ENCODE data around the gene TNFRSF25.

The TNFRSF25 gene

DNA sequence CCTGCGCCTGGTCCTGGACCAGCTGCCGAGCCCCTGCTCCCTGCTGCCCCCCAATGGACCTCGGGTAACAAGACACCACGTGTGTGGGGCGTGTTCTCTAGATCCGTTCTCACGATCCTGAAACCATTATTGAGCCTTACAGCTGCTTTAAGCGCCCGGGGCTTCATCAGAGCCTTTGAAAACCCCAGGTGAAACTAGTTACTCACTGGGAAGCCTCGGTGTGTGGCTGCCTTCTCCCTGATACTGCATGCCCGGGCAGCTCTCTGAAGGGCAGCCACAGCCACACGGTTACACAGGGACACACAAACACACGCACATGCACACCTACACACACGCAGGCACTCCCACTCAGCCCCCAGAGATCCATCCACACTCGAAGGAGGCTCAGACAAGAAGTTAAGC, 51.5 kb downstream of the TNFRSF25 start:
- peak in 1 of 2 experiments; percentile 76 for DNase-seq (ENCODE audit: low read depth in 1 of 2, low spot score in 1 of 2)
- TF ChIP-seq JUND (IDR thresholded peaks at IDR 0.05; ENCODE audit: low read depth): no peak
- in situ Hi-C loops (cut with HindIII; ENCODE audit: low pct_unique_long_range_greater_than_20kb, low sequenced_read_pairs): no loop called here

DNA sequence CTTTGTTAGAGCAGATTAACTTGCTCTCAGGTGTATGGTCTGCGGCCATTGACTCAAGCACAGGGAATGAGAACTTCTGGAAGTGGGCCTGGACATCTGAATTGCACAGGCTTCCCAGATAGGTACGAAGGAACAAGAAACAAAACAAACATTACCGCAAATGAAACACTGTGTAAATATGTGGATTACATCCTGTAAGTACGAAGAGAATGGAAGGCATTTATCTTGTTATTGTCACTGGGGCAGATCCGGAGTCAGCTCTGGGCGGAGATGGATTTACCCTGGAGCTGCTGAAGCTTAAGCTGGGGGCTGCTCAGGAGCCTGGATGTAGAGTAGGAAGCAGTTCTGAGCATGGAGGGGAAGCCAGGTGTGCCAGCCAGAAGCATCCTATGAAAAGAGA, 53.1 kb downstream of the TNFRSF25 start:
- DNase-seq (ENCODE audit: low read depth in 1 of 2, low spot score in 1 of 2): no peak
- no peak for TF ChIP-seq JUND (IDR thresholded peaks at IDR 0.05; ENCODE audit: low read depth)
- in situ Hi-C loops (cut with HindIII; ENCODE audit: low pct_unique_long_range_greater_than_20kb, low sequenced_read_pairs): no loop called here

All from T47D (cell line).